Measurements from ENCODE around the gene ANKRD61.
"Not testable (repeated sequence)": the region's sequence is repeated elsewhere in the genome, so short reads cannot be mapped to it uniquely, and the experiment has no call there.

The ANKRD61 gene

GRCh38 chr7:6027806-6028365, 3.3 kb upstream of the ANKRD61 start:
- no peak for DNase-seq
- in situ Hi-C loops (cut with HindIII; ENCODE audit: low pct_ligation_motif_present, low pct_unique_long_range_greater_than_20kb, low sequenced_read_pairs) = no loop called here

GRCh38 chr7:6028563-6028962, 2.6 kb upstream of the ANKRD61 start:
- no peak for DNase-seq
- in situ Hi-C loops (cut with HindIII; ENCODE audit: low pct_ligation_motif_present, low pct_unique_long_range_greater_than_20kb, low sequenced_read_pairs) = no loop called here

GRCh38 chr7:6031567-6031966, 391 bp downstream of the ANKRD61 start:
- in situ Hi-C loops (cut with HindIII; ENCODE audit: low pct_ligation_motif_present, low pct_unique_long_range_greater_than_20kb, low sequenced_read_pairs) = no loop called here
- DNase-seq = no peak

GRCh38 chr7:6032167-6032566, 991 bp downstream of the ANKRD61 start:
- no peak for DNase-seq
- in situ Hi-C loops (cut with HindIII; ENCODE audit: low pct_ligation_motif_present, low pct_unique_long_range_greater_than_20kb, low sequenced_read_pairs) = no loop called here

- DNase-seq = no peak
- in situ Hi-C loops (cut with HindIII; ENCODE audit: low pct_ligation_motif_present, low pct_unique_long_range_greater_than_20kb, low sequenced_read_pairs) = no loop called here
These were observed 1.5 kb downstream of the ANKRD61 start for GRCh38 chr7:6032641-6033040.

GRCh38 chr7:6035165-6035564, 4.0 kb downstream of the ANKRD61 start:
- DNase-seq = no peak
- in situ Hi-C loops (cut with HindIII; ENCODE audit: low pct_ligation_motif_present, low pct_unique_long_range_greater_than_20kb, low sequenced_read_pairs) = no loop called here

- in situ Hi-C loops (cut with HindIII; ENCODE audit: low pct_ligation_motif_present, low pct_unique_long_range_greater_than_20kb, low sequenced_read_pairs) = no loop called here
- no peak for DNase-seq
These were observed 4.5 kb downstream of the ANKRD61 start for GRCh38 chr7:6035686-6036085.

- in situ Hi-C loops (cut with HindIII; ENCODE audit: low pct_ligation_motif_present, low pct_unique_long_range_greater_than_20kb, low sequenced_read_pairs) = no loop called here
- DNase-seq = no peak
These were observed 18.6 kb downstream of the ANKRD61 start for GRCh38 chr7:6049780-6050179.

GRCh38 chr7:6051185-6051584, 20.0 kb downstream of the ANKRD61 start:
- DNase-seq; in situ Hi-C loops (cut with HindIII; ENCODE audit: low pct_ligation_motif_present, low pct_unique_long_range_greater_than_20kb, low sequenced_read_pairs): not testable (repeated sequence)

- in situ Hi-C loops (cut with HindIII; ENCODE audit: low pct_ligation_motif_present, low pct_unique_long_range_greater_than_20kb, low sequenced_read_pairs) = no loop called here
- DNase-seq = no peak
These were observed 25.4 kb downstream of the ANKRD61 start for GRCh38 chr7:6056616-6057015.

- no peak for DNase-seq
- in situ Hi-C loops (cut with HindIII; ENCODE audit: low pct_ligation_motif_present, low pct_unique_long_range_greater_than_20kb, low sequenced_read_pairs) = no loop called here
These were observed 26.3 kb downstream of the ANKRD61 start for GRCh38 chr7:6057316-6058129.

- DNase-seq; in situ Hi-C loops (cut with HindIII; ENCODE audit: low pct_ligation_motif_present, low pct_unique_long_range_greater_than_20kb, low sequenced_read_pairs): not testable (repeated sequence)
These were observed 28.8 kb downstream of the ANKRD61 start for GRCh38 chr7:6059941-6060340.

GRCh38 chr7:6071406-6071805, 40.2 kb downstream of the ANKRD61 start:
- in situ Hi-C loops (cut with HindIII; ENCODE audit: low pct_ligation_motif_present, low pct_unique_long_range_greater_than_20kb, low sequenced_read_pairs) = no loop called here

GRCh38 chr7:6074612-6075380, 43.6 kb downstream of the ANKRD61 start:
- in situ Hi-C loops (cut with HindIII; ENCODE audit: low pct_ligation_motif_present, low pct_unique_long_range_greater_than_20kb, low sequenced_read_pairs) = no loop called here
- no peak for DNase-seq

More at GRCh38 chr7:6071406-6071805, 40.2 kb downstream of the ANKRD61 start:
- no peak for DNase-seq

- DNase-seq = no peak
- in situ Hi-C loops (cut with HindIII; ENCODE audit: low pct_ligation_motif_present, low pct_unique_long_range_greater_than_20kb, low sequenced_read_pairs) = no loop called here
These were observed 47.4 kb downstream of the ANKRD61 start for GRCh38 chr7:6078548-6078947.

GRCh38 chr7:6083047-6083446, 51.9 kb downstream of the ANKRD61 start:
- DNase-seq; in situ Hi-C loops (cut with HindIII; ENCODE audit: low pct_ligation_motif_present, low pct_unique_long_range_greater_than_20kb, low sequenced_read_pairs): not testable (repeated sequence)

Measured in ACHN (cell line).